ENCODE results near the gene CGB8. TPM values are rescaled to one million over a fixed set of nuclear protein-coding genes. Genes with fewer than 3 reads are reported as not detected.

CGB8 gene
- total RNA-seq, 1 donor from 2014 or later: not detected

- DNase-seq (ENCODE audit: low read depth, low spot score): no peak
Observed at GRCh38 chr19:49006905-49007304, 42.0 kb downstream of the CGB8 start.

GRCh38 chr19:49004964-49005614 lies 43.8 kb downstream of the CGB8 start:
- DNase-seq (ENCODE audit: low read depth, low spot score): no peak

GRCh38 chr19:49004133-49004532 lies 44.8 kb downstream of the CGB8 start:
- DNase-seq (ENCODE audit: low read depth, low spot score): no peak

GRCh38 chr19:48999481-49000325 lies 49.2 kb downstream of the CGB8 start:
- DNase-seq (ENCODE audit: low read depth, low spot score): peak; percentile 30

GRCh38 chr19:48997972-48998371 lies 50.9 kb downstream of the CGB8 start:
- DNase-seq (ENCODE audit: low read depth, low spot score): no peak

Other genes with a start within 250 kb of the CGB8 start
- 49.7 and 53.2 TPM in 2 replicates for gene BCAT2, start 238.1 kb downstream of the CGB8 start, total RNA-seq
- gene HSD17B14, start 212.6 kb downstream of the CGB8 start, total RNA-seq: 4.8 and 6.4 TPM in 2 replicates
- 5.1 and 6.1 TPM in 2 replicates for gene PLEKHA4, start 180.5 kb downstream of the CGB8 start, total RNA-seq
- 32.3 and 35.6 TPM in 2 replicates for gene PPP1R15A, start 176.7 kb downstream of the CGB8 start, total RNA-seq
- gene TULP2, start 150.4 kb downstream of the CGB8 start, total RNA-seq: 0.07 TPM in 1 of 2 replicates, not detected in the other
- gene NUCB1, start 148.8 kb downstream of the CGB8 start, total RNA-seq: 122 and 125 TPM in 2 replicates
- gene DHDH, start 115.4 kb downstream of the CGB8 start, total RNA-seq: not detected in 2 replicates
- 120 and 130 TPM in 2 replicates for gene BAX, start 94.2 kb downstream of the CGB8 start, total RNA-seq
- gene FTL, start 83.8 kb downstream of the CGB8 start, total RNA-seq: 963 and 1,316 TPM in 2 replicates
- gene GYS1, start 55.8 kb downstream of the CGB8 start, total RNA-seq: 30.3 and 31.4 TPM in 2 replicates
- gene RUVBL2, start 55.2 kb downstream of the CGB8 start, total RNA-seq: 376 and 391 TPM in 2 replicates
- 0.26 TPM in 1 of 2 replicates, not detected in the other for gene LHB, start 32.0 kb downstream of the CGB8 start, total RNA-seq
- gene CGB3, start 24.8 kb downstream of the CGB8 start, total RNA-seq: not detected in 2 replicates
- gene CGB2, start 17.2 kb downstream of the CGB8 start, total RNA-seq: not detected in 2 replicates
- not detected in 2 replicates for gene CGB1, start 12.2 kb downstream of the CGB8 start, total RNA-seq
- gene CGB5, start 5.3 kb downstream of the CGB8 start, total RNA-seq: not detected in 2 replicates
- gene CGB7, start 8.6 kb upstream of the CGB8 start, total RNA-seq: 0.33 TPM in 1 of 2 replicates, not detected in the other
- not detected in 2 replicates for gene NTF4, start 15.7 kb upstream of the CGB8 start, total RNA-seq
- gene KCNA7, start 23.6 kb upstream of the CGB8 start, total RNA-seq: not detected in 2 replicates
- gene SNRNP70, start 36.3 kb upstream of the CGB8 start, total RNA-seq: 199 and 280 TPM in 2 replicates
- 1.4 and 2.3 TPM in 2 replicates for gene LIN7B, start 65.3 kb upstream of the CGB8 start, total RNA-seq
- 0.73 and 1.2 TPM in 2 replicates for gene C19orf73, start 70.0 kb upstream of the CGB8 start, total RNA-seq
- 0.95 and 3.0 TPM in 2 replicates for gene PPFIA3, start 70.4 kb upstream of the CGB8 start, total RNA-seq
- gene HRC, start 106.3 kb upstream of the CGB8 start, total RNA-seq: not detected in 2 replicates
- gene TRPM4, start 108.7 kb upstream of the CGB8 start, total RNA-seq: 9.8 and 14.4 TPM in 2 replicates